Activated B cell treated with CpG ODN at 0.5 μM for 24 hours (primary cell): Measurements from ENCODE around the gene VAV2. TPM values are rescaled to one million over a fixed set of nuclear protein-coding genes. Genes with fewer than 3 reads are reported as not detected.

Source experiments
- ATAC-seq: fragments of 200-7000 bp; cut with Tn5 transposase; one replicate; pipeline ENCODE4 v1.10.0; 2021; ENCODE audit warnings: low read depth, mild to moderate bottlenecking, moderate library complexity
- CTCF ChIA-PET: fragments of 350-600 bp; sonication (Branson Sonifier 250); formaldehyde crosslinking; loops from one replicate; lab custom pipeline; 2021; ENCODE audit warnings: antibody characterized with exemption; lab: Charles Lee
- POLR2A ChIA-PET: fragments of 350-600 bp; sonication (Branson Sonifier 250); formaldehyde crosslinking; loops from one replicate; lab custom pipeline; 2021; ENCODE audit warnings: antibody characterized with exemption; lab: Charles Lee
- DNase-seq: peaks from one replicate; pipeline ENCODE4 v3.0.0; 2022
- H3K27ac Mint-ChIP-seq: one replicate; pipeline ENCODE4 v1.8.0; 2020; ENCODE audit warnings: mixed read lengths
- H3K27me3 Mint-ChIP-seq: one replicate; pipeline ENCODE4 v1.8.0; 2021; ENCODE audit warnings: mixed read lengths
- H3K36me3 Mint-ChIP-seq: one replicate; pipeline ENCODE4 v1.8.0; 2021; ENCODE audit warnings: low read depth, mixed read lengths
- H3K4me1 Mint-ChIP-seq: one replicate; pipeline ENCODE4 v1.8.0; 2021; ENCODE audit warnings: mixed read lengths
- H3K4me3 Mint-ChIP-seq: one replicate; pipeline ENCODE4 v1.8.0; 2020; ENCODE audit warnings: mild to moderate bottlenecking, mixed read lengths
- H3K9me3 Mint-ChIP-seq: one replicate; pipeline ENCODE4 v1.8.0; 2020; ENCODE audit warnings: mixed read lengths
- intact Hi-C: fragments of 100-400 bp; cut with micrococcal nuclease; formaldehyde crosslinking; loops from one replicate; pipeline ENCODE4 v1.15.1; 2024
- total RNA-seq: library from RNA; stranded (reverse); gene quantifications from 2 replicates; pipeline ENCODE4 v1.2.3, GENCODE V29; 2022
- TF ChIP-seq, protein P1 (sequence below): fragments of 200-600 bp; IDR thresholded peaks from one replicate; pipeline ENCODE4 v1.8.0; 2022; ENCODE audit warnings: antibody characterized with exemption, mild to moderate bottlenecking

VAV2 gene
- total RNA-seq, 1 donor from 2014 or later, result 99.6 TPM

DNA sequence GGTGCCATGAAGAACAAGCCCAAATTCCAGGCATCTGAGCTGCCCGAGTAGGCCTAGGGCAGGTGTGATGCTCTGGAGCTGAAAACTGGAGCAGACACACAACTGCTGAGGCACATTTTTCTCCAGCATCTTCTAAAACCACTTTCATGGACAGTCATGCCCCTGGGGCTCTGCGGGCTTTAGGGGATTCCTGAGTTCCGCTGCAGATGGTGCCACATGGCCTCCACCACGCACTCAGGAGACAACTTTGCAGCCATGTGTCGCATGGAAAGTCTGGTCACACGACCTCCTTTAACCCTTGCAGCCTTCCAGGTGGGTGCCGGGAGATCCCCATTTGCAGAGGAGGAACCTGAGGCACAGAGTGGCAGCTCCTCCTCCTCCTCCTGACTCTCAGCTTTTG is 141.2 kb downstream of the VAV2 start:
- intact Hi-C loops, result no loop called here
- CTCF ChIA-PET, result no interaction called here
- DNase-seq (no peak), ATAC-seq (peak; percentile 25)
- TF ChIP-seq, protein P1, sequence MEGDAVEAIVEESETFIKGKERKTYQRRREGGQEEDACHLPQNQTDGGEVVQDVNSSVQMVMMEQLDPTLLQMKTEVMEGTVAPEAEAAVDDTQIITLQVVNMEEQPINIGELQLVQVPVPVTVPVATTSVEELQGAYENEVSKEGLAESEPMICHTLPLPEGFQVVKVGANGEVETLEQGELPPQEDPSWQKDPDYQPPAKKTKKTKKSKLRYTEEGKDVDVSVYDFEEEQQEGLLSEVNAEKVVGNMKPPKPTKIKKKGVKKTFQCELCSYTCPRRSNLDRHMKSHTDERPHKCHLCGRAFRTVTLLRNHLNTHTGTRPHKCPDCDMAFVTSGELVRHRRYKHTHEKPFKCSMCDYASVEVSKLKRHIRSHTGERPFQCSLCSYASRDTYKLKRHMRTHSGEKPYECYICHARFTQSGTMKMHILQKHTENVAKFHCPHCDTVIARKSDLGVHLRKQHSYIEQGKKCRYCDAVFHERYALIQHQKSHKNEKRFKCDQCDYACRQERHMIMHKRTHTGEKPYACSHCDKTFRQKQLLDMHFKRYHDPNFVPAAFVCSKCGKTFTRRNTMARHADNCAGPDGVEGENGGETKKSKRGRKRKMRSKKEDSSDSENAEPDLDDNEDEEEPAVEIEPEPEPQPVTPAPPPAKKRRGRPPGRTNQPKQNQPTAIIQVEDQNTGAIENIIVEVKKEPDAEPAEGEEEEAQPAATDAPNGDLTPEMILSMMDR, result no peak
- Mint-ChIP-seq H3K36me3 (peaks cover 55% of the 10 kb centered on the region), H3K4me1 (peaks cover 49% of the 10 kb centered on the region), H3K27me3 (no peaks in the 10 kb centered on the region), H3K4me3 (no peak overlapping the region), H3K9me3 (no peaks in the 10 kb centered on the region), H3K27ac (peak overlapping the region; percentile 63)
- POLR2A ChIA-PET, result interaction anchor here (0.5 to 0.7 kb wide), 2 partner anchors 22 to 33 kb away, joined by 3 read pairs; no protein-coding TSS in a partner anchor

DNA sequence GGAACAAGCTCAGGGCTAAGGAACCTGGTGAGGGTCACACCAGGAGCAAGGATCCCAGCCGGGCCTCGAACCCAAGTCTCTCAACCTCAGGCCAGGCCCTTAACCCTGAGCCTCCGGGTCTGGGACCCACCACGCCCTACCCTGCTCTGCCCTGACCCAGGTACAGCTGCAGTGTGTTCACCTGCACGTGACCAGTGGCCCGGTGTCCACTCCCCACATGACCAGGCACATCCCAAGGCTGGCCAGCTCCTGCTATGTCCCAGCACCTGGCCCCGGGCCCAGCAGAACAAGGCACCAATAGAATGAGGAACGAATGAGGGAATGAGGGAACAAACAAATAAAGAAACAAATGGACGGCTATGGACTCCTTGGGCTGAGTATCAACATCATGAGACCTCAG is 142.0 kb downstream of the VAV2 start:
- Mint-ChIP-seq H3K27me3 (no peaks in the 10 kb centered on the region), H3K27ac (peak overlapping the region; percentile 63), H3K4me1 (peaks cover 57% of the 10 kb centered on the region), H3K4me3 (no peak overlapping the region), H3K36me3 (peaks cover 48% of the 10 kb centered on the region), H3K9me3 (no peaks in the 10 kb centered on the region)
- intact Hi-C loops, result no loop called here
- TF ChIP-seq, protein P1, result no peak
- ATAC-seq, result no peak
- DNase-seq, result no peak
- ChIA-PET POLR2A (interaction anchor here (0.6 kb wide), 1 partner anchor 10 kb away, joined by 3 read pairs; no protein-coding TSS in a partner anchor), CTCF (no interaction called here)

DNA sequence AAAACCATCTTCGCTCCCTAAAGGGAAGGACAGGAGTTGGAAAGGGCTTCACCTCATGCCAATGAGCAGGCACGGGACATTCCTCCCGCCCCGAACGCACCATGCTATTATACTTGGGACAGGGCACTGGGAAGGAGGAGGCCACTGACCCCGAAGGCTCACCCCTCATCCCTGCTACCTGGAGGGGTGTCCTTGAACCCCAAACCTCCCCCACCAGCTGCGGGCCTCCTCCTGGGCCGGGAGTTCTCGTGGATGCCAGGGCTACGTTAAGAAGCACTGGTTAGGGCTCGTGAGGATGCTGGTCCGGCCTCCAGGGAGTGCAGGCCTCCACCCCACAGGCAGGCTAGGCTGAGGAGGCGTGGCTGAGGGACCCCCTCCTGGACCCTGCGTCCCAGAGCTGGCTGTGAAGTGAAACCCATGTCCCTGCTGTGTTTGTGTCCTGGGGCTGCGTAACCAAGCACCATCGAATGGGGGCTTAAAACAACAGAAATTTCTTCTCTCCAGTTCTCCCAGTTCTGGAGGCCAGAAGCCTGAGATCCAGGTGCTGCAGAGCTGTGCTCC is 142.9 kb downstream of the VAV2 start:
- Mint-ChIP-seq H3K9me3 (no peaks in the 10 kb centered on the region), H3K4me1 (peaks cover 66% of the 10 kb centered on the region), H3K27ac (no peak overlapping the region), H3K4me3 (no peak overlapping the region), H3K36me3 (peaks cover 39% of the 10 kb centered on the region), H3K27me3 (no peaks in the 10 kb centered on the region)
- DNase-seq, result no peak
- ChIA-PET CTCF (no interaction called here), POLR2A (interaction anchor here (0.6 kb wide), 1 partner anchor 11 kb away, joined by 3 read pairs; no protein-coding TSS in a partner anchor)
- intact Hi-C loops, result no loop called here
- TF ChIP-seq, protein P1, result no peak
- no peak for ATAC-seq

DNA sequence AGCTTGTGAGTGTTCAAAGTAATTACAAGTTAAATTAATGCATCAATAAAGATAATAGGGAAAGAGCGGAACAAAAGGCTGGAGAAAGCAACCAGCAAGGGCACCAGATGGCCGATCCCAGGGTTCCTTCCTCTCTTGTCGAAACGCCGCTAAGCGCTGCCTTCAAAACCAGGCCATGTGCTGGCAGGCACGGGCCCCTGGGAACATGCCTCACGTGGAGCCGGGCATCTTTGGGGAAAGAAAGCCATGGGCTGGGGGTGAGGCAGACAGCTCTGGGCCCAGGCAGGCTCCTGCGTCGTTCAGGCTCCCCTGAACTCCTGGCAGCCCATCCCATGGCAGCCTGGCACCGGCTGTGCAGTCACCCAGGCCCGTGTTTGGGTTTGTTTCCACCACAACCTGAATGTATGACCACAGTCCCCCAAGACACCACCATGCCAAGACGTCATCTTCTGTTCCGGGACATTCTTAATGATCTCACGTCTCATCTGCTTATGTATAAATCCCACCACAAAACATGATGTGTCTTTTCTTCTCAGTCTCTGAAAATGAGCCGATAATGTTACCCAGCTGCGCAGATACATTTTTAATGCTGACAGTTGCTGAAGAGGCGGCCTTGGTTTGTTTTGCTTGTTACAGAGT is 143.5 kb downstream of the VAV2 start:
- ChIA-PET CTCF (no interaction called here), POLR2A (interaction anchor here (0.6 kb wide), 1 partner anchor 68 kb away, joined by 4 read pairs; no protein-coding TSS in a partner anchor)
- Mint-ChIP-seq H3K27me3 (no peaks in the 10 kb centered on the region), H3K4me1 (peaks cover 65% of the 10 kb centered on the region), H3K4me3 (no peak overlapping the region), H3K9me3 (no peaks in the 10 kb centered on the region), H3K36me3 (peaks cover 37% of the 10 kb centered on the region), H3K27ac (no peak overlapping the region)
- DNase-seq, result no peak
- TF ChIP-seq, protein P1, result no peak
- intact Hi-C loops, result no loop called here
- no peak for ATAC-seq

DNA sequence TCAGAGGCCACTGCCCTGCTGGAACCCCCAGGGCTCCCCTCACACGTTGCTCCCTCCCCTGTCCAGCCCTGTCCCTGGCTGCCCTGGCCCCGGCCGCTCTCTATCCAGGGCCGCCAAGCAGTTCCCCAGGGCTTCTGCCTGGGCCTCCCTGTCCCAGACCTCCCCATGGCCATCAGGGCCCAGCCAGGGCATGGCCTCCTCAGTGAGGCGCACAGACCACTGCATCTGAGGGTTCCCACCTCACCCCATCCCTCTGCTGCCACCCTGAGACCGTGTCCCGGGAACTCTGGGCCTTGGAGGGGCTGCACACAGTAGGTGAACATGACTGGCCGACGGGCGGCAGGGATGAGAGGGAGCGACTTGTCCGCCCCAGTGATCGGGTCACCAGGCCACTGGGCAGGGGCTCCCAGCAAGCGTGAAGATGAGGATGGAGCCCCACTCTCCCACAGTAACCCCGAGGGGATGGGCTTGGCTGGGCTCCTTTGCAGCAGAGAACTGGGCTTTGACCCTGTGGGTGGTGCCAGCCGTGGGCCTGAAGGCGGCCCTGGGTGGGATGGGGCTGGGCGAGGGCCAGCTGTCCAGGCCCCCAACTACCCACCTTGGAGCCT is 145.5 kb downstream of the VAV2 start:
- POLR2A ChIA-PET, result no interaction called here
- intact Hi-C loops, result no loop called here

More for the DNA sequence above, 145.5 kb downstream of the VAV2 start:
- Mint-ChIP-seq H3K4me3 (no peak overlapping the region), H3K4me1 (peaks cover 59% of the 10 kb centered on the region), H3K27ac (no peak overlapping the region), H3K9me3 (no peaks in the 10 kb centered on the region), H3K36me3 (peaks cover 36% of the 10 kb centered on the region), H3K27me3 (no peaks in the 10 kb centered on the region)
- DNase-seq (no peak), ATAC-seq (no peak)
- TF ChIP-seq, protein P1, result no peak
- CTCF ChIA-PET, result interaction anchor here (0.6 kb wide), 1 partner anchor 147 kb away, joined by 3 read pairs; no protein-coding TSS in a partner anchor
